CD1c-positive myeloid dendritic cell (primary cell): ENCODE measurements around the gene CARD16.

Experiments
- DNase-seq: peaks from one replicate; pipeline ENCODE4 v3.0.0-alpha.2; 2016; ENCODE audit errors: extremely low spot score

The CARD16 gene

DNA sequence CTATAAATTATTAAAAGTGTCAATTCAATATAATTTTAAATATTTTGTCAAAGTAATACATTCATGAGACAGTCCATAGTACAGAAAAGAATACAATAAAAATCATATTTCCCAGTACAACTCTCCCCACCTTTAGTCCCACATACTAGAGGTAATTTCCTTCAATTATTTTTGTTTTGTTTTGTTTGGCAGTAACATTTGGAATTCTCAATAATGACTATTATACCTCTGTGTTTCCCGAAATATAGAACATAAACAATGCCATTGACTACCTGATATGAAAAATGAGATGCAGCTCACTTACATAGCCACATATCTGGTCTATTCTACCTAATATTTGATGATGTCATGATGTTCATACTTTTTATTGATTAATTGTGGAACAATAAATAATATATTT is 52.4 kb downstream of the CARD16 start:
- DNase-seq, result no peak

DNA sequence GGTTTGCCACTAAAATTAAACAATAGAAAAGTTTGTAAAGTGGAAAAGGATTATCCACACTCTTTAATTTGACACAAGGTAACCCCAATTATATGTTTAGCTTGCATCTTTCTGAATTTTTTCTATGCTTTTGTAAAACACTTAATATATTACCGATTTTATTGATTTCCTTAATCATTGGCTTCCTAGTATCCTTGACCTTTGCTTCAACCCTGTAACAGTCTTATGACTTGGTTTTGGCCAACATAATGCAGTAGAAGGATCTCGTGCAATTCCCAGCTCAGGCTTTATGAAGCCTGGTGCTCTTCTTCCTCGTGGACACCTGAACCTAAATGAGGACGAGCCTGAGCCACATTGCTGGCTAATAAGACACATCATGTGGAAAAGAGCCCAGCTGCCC is 53.1 kb downstream of the CARD16 start:
- no peak for DNase-seq
